Measurements from ENCODE around the gene ACTR1A. TPM values are rescaled to one million over a fixed set of nuclear protein-coding genes. Genes with fewer than 3 reads are reported as not detected.
A peak's percentile ranks its signal among the peaks of the same experiment; 100 is the strongest.

The ACTR1A gene
- total and polyA plus RNA-seq, 9 of the 15 experiments (the other 6 are each of a cell fraction or from before 2014, with no cell fraction given) = 36.3 to 77.2 (median 49.6) TPM

DNA sequence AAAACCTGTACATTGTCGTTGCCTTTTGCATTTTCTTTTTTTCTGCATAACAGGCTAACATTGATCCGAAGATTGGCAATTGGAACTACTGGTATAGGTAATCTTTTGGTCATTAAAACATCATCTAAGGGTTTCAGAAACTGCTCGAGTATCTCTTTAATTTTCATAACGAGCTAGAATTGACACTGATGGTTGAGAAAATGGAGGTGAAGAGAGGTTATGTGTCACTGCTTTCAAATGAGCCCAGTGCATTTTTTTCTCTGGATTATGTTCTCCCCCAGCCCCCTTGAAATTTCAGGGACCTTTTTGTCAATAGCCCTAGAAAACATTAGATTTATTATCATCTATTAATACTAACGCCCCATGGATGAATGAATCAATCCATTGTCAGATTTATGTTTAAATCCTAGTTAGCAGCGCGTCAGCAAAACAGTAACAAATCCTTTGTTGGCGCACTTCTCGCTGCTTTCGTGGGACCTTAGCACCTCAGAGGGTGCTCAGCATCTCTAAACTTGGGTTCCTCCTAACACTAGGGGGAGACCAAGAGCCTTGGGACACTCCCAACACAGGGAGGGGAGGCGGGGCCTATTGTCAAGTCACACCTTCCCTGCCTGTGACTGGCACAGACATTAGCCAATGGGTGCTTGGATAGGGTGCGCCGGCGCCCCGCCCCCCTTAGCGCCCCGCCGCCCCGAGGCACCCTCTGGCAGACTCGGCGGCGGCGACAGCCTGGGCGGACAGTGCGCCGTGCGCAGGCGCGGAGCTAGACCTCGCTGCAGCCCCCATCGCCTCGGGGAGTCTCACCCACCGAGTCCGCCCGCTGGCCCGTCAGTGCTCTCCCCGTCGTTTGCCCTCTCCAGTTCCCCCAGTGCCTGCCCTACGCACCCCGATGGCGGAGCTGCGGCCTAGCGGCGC, 1.0 kb upstream of the ACTR1A start, which contains the start of gene SUFU (continued):
- TF ChIP-seq, protein P1, sequence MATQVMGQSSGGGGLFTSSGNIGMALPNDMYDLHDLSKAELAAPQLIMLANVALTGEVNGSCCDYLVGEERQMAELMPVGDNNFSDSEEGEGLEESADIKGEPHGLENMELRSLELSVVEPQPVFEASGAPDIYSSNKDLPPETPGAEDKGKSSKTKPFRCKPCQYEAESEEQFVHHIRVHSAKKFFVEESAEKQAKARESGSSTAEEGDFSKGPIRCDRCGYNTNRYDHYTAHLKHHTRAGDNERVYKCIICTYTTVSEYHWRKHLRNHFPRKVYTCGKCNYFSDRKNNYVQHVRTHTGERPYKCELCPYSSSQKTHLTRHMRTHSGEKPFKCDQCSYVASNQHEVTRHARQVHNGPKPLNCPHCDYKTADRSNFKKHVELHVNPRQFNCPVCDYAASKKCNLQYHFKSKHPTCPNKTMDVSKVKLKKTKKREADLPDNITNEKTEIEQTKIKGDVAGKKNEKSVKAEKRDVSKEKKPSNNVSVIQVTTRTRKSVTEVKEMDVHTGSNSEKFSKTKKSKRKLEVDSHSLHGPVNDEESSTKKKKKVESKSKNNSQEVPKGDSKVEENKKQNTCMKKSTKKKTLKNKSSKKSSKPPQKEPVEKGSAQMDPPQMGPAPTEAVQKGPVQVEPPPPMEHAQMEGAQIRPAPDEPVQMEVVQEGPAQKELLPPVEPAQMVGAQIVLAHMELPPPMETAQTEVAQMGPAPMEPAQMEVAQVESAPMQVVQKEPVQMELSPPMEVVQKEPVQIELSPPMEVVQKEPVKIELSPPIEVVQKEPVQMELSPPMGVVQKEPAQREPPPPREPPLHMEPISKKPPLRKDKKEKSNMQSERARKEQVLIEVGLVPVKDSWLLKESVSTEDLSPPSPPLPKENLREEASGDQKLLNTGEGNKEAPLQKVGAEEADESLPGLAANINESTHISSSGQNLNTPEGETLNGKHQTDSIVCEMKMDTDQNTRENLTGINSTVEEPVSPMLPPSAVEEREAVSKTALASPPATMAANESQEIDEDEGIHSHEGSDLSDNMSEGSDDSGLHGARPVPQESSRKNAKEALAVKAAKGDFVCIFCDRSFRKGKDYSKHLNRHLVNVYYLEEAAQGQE (IDR thresholded peaks at IDR 0.05; ENCODE audit: borderline replicate concordance) = peak; percentile 62; the same call in 1 of the 2 replicates
- TF ChIP-seq, protein P1 (CRISPR knock-in tag; IDR thresholded peaks at IDR 0.05; ENCODE audit: low read depth) = no peak
- TF ChIP-seq KDM5B (IDR thresholded peaks at IDR 0.05; ENCODE audit: insufficient replicate concordance, low read depth, low read length) (no peak), NFATC3 (IDR thresholded peaks at IDR 0.05) (no peak), RHOXF2B (CRISPR knock-in tag; conservative IDR thresholded peaks at IDR 0.05) (no peak), ZNF146 (CRISPR knock-in tag; IDR thresholded peaks at IDR 0.05; ENCODE audit: unreplicated experiment) (no peak), NONO (IDR thresholded peaks at IDR 0.05; ENCODE audit: low read depth in 2 of 2, low read length in 1 of 2) (no peak), CHCHD3 (CRISPR knock-in tag; IDR thresholded peaks at IDR 0.05) (no peak), NR3C1 (CRISPR knock-in tag; IDR thresholded peaks at IDR 0.05) (no peak), ZKSCAN1 (IDR thresholded peaks at IDR 0.05; ENCODE audit: low read depth, low read length) (no peak), C11orf30 (IDR thresholded peaks at IDR 0.05; ENCODE audit: low read depth) (peak; percentile 26)
- TF ChIP-seq, protein P2, sequence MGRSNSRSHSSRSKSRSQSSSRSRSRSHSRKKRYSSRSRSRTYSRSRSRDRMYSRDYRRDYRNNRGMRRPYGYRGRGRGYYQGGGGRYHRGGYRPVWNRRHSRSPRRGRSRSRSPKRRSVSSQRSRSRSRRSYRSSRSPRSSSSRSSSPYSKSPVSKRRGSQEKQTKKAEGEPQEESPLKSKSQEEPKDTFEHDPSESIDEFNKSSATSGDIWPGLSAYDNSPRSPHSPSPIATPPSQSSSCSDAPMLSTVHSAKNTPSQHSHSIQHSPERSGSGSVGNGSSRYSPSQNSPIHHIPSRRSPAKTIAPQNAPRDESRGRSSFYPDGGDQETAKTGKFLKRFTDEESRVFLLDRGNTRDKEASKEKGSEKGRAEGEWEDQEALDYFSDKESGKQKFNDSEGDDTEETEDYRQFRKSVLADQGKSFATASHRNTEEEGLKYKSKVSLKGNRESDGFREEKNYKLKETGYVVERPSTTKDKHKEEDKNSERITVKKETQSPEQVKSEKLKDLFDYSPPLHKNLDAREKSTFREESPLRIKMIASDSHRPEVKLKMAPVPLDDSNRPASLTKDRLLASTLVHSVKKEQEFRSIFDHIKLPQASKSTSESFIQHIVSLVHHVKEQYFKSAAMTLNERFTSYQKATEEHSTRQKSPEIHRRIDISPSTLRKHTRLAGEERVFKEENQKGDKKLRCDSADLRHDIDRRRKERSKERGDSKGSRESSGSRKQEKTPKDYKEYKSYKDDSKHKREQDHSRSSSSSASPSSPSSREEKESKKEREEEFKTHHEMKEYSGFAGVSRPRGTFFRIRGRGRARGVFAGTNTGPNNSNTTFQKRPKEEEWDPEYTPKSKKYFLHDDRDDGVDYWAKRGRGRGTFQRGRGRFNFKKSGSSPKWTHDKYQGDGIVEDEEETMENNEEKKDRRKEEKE (IDR thresholded peaks at IDR 0.05; ENCODE audit: borderline replicate concordance in 1 of 2, control insufficient read depth in 1 of 2, low read depth in 2 of 2, low read length in 1 of 2) = no peak
- TF ChIP-seq, protein P3, sequence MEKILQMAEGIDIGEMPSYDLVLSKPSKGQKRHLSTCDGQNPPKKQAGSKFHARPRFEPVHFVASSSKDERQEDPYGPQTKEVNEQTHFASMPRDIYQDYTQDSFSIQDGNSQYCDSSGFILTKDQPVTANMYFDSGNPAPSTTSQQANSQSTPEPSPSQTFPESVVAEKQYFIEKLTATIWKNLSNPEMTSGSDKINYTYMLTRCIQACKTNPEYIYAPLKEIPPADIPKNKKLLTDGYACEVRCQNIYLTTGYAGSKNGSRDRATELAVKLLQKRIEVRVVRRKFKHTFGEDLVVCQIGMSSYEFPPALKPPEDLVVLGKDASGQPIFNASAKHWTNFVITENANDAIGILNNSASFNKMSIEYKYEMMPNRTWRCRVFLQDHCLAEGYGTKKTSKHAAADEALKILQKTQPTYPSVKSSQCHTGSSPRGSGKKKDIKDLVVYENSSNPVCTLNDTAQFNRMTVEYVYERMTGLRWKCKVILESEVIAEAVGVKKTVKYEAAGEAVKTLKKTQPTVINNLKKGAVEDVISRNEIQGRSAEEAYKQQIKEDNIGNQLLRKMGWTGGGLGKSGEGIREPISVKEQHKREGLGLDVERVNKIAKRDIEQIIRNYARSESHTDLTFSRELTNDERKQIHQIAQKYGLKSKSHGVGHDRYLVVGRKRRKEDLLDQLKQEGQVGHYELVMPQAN (IDR thresholded peaks at IDR 0.05; ENCODE audit: borderline replicate concordance) = no peak
